GM21367 (cell line): ENCODE results near the gene RBM15B.
"Not testable (repeated sequence)": the region's sequence is repeated elsewhere in the genome, so short reads cannot be mapped to it uniquely, and the experiment has no call there.

Experiments used
- ATAC-seq: cut with Tn5 transposase; IDR thresholded peaks from one replicate; pipeline ENCODE4 v1.9.1; 2021; ENCODE audit not compliant: unreplicated experiment

Gene RBM15B

GRCh38 chr3:51375571-51375970 is 15.5 kb upstream of the RBM15B start:
- ATAC-seq = no peak

- ATAC-seq = no peak
These were observed 13.0 kb upstream of the RBM15B start for GRCh38 chr3:51378065-51378464.

- ATAC-seq = no peak
These were observed 12.4 kb upstream of the RBM15B start for GRCh38 chr3:51378726-51379125.

- ATAC-seq = no peak
These were observed 11.8 kb upstream of the RBM15B start for GRCh38 chr3:51379301-51379700.

GRCh38 chr3:51379746-51380455 is 11.2 kb upstream of the RBM15B start:
- ATAC-seq = no peak

- no peak for ATAC-seq
These were observed 10.3 kb upstream of the RBM15B start for GRCh38 chr3:51380601-51381332.

- ATAC-seq = no peak
These were observed 9.8 kb upstream of the RBM15B start for GRCh38 chr3:51381333-51381705.

- no peak for ATAC-seq
These were observed 8.9 kb upstream of the RBM15B start for GRCh38 chr3:51382076-51382745.

GRCh38 chr3:51382947-51383578 is 8.0 kb upstream of the RBM15B start:
- no peak for ATAC-seq

GRCh38 chr3:51384055-51384725 is 6.9 kb upstream of the RBM15B start:
- ATAC-seq = no peak

- ATAC-seq = peak; percentile 93
These were observed 6.2 kb upstream of the RBM15B start, which contains the start of gene MANF for GRCh38 chr3:51384726-51385473. Gene MANF, plus strand, starts transcription at chr3:51385291. Its CDS starts 52 bp downstream, at chr3:51385343.

- no peak for ATAC-seq
These were observed 5.4 kb upstream of the RBM15B start for GRCh38 chr3:51385621-51386091.

GRCh38 chr3:51386159-51386851 is 4.8 kb upstream of the RBM15B start:
- ATAC-seq = no peak

- no peak for ATAC-seq
These were observed 4.2 kb upstream of the RBM15B start for GRCh38 chr3:51386852-51387229.

GRCh38 chr3:51387281-51387680 is 3.8 kb upstream of the RBM15B start:
- not testable (repeated sequence) for ATAC-seq

- no peak for ATAC-seq
These were observed 2.6 kb upstream of the RBM15B start for GRCh38 chr3:51388286-51389029.

GRCh38 chr3:51389423-51390183 is 1.5 kb upstream of the RBM15B start:
- ATAC-seq = no peak
